K562 (cell line): ENCODE results near the gene LMAN1L.

Experiments used
- ATF1 ChIP-seq, 2 experiments: fragments of 450-650 bp in 1 of 2; IDR thresholded peaks; 2 replicates each; pipeline ENCODE4 v1.6.1; 2016; ENCODE audit warnings: missing compliant biosample characterization in 1 of 2, missing genetic modification characterization in 1 of 2
- CTCF ChIP-seq, 3 experiments: IDR thresholded peaks in 2 of 3; conservative IDR thresholded peaks in 1 of 3; 2 replicates each; pipeline ENCODE4 v1.5.1; 2011 to 2012; ENCODE audit warnings: low read length in 3 of 3, mild to moderate bottlenecking in 3 of 3, control low read depth in 2 of 3, improper control_type of control experiment in 1 of 3, inconsistent platforms in 1 of 3, low read depth in 1 of 3, mixed read lengths in 1 of 3, moderate library complexity in 1 of 3; ENCODE audit not compliant: insufficient read depth in 2 of 3
- EP300 ChIP-seq: IDR thresholded peaks from 2 replicates; pipeline ENCODE4 v1.6.1; 2012; ENCODE audit warnings: low read length, improper control_type of control experiment
- ZNF165 ChIP-seq: fragments of 250-450 bp; sonication (Bioruptor Pico); IDR thresholded peaks from 2 replicates; pipeline ENCODE4 v1.4.0; 2020; ENCODE audit warnings: borderline replicate concordance
- ZNF561 ChIP-seq: fragments of 450-650 bp; formaldehyde crosslinking; conservative IDR thresholded peaks from 2 replicates; pipeline ENCODE4 v1.4.0; 2020; ENCODE audit warnings: mild to moderate bottlenecking, moderate library complexity
- TF ChIP-seq, protein P1 (sequence below): fragments of 450-650 bp; IDR thresholded peaks from 2 replicates; pipeline ENCODE4 v1.6.1; 2016; ENCODE audit warnings: low read depth

GRCh38 chr15:74836846-74837245 lies 24.2 kb downstream of the LMAN1L start:
- TF ChIP-seq ZNF165 (CRISPR knock-in tag) (no peak), EP300 (no peak), CTCF (IDR thresholded peaks at IDR 0.05 in 2 of 3, conservative IDR thresholded peaks at IDR 0.05 in 1 of 3; ENCODE audit: insufficient read depth in 2 of 3, low read depth in 1 of 3, low read length in 3 of 3) (no peak), ATF1 (CRISPR knock-in tag; IDR thresholded peaks at IDR 0.05) (no peak), ATF1 (tag; IDR thresholded peaks at IDR 0.05) (no peak), ZNF561 (CRISPR knock-in tag) (no peak)
- TF ChIP-seq, protein P1, sequence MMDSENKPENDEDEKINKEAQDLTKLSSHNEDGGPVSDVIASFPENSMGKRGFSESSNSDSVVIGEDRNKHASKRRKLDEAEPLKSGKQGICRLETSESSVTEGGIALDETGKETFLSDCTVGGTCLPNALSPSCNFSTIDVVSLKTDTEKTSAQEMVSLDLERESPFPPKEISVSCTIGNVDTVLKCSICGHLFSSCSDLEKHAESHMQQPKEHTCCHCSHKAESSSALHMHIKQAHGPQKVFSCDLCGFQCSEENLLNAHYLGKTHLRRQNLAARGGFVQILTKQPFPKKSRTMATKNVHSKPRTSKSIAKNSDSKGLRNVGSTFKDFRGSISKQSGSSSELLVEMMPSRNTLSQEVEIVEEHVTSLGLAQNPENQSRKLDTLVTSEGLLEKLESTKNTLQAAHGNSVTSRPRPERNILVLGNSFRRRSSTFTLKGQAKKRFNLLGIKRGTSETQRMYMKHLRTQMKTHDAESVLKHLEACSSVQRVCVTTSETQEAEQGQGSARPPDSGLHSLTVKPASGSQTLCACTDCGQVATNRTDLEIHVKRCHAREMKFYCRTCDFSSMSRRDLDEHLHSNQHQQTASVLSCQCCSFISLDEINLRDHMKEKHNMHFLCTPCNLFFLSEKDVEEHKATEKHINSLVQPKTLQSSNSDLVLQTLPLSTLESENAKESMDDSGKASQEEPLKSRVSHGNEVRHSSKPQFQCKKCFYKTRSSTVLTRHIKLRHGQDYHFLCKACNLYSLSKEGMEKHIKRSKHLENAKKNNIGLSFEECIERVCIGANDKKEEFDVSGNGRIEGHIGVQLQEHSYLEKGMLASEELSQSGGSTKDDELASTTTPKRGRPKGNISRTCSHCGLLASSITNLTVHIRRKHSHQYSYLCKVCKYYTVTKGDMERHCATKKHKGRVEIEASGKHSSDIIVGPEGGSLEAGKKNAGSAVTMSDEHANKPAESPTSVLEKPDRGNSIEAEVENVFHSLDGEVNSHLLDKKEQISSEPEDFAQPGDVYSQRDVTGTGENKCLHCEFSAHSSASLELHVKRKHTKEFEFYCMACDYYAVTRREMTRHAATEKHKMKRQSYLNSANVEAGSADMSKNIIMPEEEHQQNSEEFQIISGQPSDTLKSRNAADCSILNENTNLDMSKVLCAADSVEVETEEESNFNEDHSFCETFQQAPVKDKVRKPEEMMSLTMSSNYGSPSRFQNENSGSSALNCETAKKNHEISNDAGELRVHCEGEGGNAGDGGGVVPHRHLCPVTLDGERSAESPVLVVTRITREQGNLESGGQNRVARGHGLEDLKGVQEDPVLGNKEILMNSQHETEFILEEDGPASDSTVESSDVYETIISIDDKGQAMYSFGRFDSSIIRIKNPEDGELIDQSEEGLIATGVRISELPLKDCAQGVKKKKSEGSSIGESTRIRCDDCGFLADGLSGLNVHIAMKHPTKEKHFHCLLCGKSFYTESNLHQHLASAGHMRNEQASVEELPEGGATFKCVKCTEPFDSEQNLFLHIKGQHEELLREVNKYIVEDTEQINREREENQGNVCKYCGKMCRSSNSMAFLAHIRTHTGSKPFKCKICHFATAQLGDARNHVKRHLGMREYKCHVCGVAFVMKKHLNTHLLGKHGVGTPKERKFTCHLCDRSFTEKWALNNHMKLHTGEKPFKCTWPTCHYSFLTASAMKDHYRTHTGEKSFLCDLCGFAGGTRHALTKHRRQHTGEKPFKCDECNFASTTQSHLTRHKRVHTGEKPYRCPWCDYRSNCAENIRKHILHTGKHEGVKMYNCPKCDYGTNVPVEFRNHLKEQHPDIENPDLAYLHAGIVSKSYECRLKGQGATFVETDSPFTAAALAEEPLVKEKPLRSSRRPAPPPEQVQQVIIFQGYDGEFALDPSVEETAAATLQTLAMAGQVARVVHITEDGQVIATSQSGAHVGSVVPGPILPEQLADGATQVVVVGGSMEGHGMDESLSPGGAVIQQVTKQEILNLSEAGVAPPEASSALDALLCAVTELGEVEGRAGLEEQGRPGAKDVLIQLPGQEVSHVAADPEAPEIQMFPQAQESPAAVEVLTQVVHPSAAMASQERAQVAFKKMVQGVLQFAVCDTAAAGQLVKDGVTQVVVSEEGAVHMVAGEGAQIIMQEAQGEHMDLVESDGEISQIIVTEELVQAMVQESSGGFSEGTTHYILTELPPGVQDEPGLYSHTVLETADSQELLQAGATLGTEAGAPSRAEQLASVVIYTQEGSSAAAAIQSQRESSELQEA: no peak
